Tibial nerve (tissue), 4 donors: ENCODE data around the gene TUBGCP6.

ENCODE experiments used
- EP300 ChIP-seq, 2 donors: sonication (generic); formaldehyde crosslinking; IDR thresholded peaks; one replicate each; pipeline ENCODE4 v1.6.1; 2017; ENCODE audit warnings: antibody characterized with exemption in 2 of 2, mild to moderate bottlenecking in 1 of 2
- TF ChIP-seq, protein P1 (sequence below), 5 experiments: fragments of 200-600 bp in 3 of 5; fragments of 450-650 bp in 2 of 5; sonication (generic) in 3 of 5; IDR thresholded peaks; one replicate each; pipeline ENCODE4 v1.5.1; 2016 to 2019; ENCODE audit warnings: antibody characterized with exemption in 5 of 5, mild to moderate bottlenecking in 3 of 5, moderate library complexity in 2 of 5

DNA sequence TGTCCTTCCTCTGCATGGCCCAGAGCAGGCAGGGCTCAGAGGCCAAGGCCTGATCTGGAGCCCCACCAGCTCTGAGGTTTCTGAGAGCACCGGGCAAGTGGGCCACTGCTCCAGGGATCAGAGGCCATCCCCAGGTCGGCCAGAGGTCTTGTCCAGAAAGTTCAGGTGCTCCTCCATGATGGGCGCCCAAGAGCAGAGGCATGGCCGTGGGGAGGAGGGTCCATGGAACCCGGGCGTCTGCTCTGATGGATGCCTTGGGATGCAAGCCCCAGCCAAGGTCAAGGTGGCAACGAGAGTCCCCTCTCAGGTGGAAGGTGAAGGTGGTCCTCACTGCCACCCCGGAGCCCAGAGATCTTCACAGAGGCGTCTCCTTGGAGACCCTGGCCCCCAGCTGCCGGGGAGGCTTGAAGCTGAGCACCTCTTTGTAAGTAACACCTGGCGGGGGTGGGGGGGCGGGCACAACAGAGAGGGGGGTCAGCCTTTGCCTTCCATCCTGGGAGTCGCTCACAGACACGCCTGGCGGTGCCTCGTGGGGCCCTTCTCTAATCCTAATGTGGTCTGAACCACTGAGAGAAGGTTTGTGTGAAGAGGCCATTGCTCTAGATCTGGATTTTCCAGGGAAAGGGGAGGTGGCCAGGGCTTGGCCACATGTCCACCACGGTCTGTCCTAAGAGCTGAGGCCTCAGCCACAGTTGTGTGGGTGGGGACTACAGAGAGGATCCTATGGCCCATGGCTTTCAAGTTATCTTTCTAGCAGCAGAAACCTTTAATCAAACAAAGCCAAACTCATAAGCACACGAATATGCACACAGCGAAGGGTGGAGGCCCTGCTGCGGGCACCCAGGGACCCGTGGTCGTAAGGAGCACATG lies 8.5 kb upstream of the TUBGCP6 start:
- no peak for TF ChIP-seq EP300 (IDR thresholded peaks at IDR 0.05)
- TF ChIP-seq, protein P1, sequence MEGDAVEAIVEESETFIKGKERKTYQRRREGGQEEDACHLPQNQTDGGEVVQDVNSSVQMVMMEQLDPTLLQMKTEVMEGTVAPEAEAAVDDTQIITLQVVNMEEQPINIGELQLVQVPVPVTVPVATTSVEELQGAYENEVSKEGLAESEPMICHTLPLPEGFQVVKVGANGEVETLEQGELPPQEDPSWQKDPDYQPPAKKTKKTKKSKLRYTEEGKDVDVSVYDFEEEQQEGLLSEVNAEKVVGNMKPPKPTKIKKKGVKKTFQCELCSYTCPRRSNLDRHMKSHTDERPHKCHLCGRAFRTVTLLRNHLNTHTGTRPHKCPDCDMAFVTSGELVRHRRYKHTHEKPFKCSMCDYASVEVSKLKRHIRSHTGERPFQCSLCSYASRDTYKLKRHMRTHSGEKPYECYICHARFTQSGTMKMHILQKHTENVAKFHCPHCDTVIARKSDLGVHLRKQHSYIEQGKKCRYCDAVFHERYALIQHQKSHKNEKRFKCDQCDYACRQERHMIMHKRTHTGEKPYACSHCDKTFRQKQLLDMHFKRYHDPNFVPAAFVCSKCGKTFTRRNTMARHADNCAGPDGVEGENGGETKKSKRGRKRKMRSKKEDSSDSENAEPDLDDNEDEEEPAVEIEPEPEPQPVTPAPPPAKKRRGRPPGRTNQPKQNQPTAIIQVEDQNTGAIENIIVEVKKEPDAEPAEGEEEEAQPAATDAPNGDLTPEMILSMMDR (IDR thresholded peaks at IDR 0.05), result no peak
